CD8-positive, alpha-beta memory T cell (primary cell): ENCODE measurements around the gene LRP3. TPM values are rescaled to one million over a fixed set of nuclear protein-coding genes. Genes with fewer than 3 reads are reported as not detected.
"Not testable (repeated sequence)": the region's sequence is repeated elsewhere in the genome, so short reads cannot be mapped to it uniquely, and the experiment has no call there.

Experiments used
- CTCF ChIA-PET: fragments of 350-600 bp; sonication (Branson Sonifier 250); formaldehyde crosslinking; loops from one replicate; lab custom pipeline; 2021; ENCODE audit warnings: antibody characterized with exemption; lab: Charles Lee
- POLR2A ChIA-PET: fragments of 350-600 bp; sonication (Branson Sonifier 250); formaldehyde crosslinking; loops from one replicate; lab custom pipeline; 2021; ENCODE audit warnings: antibody characterized with exemption; lab: Charles Lee
- DNase-seq, 5 donors: peaks; one replicate each; pipeline versions ENCODE4 v3.0.0 to v3.0.0-alpha.2; 2020 to 2022; ENCODE audit warnings: mixed read lengths in 1 of 5
- H3K27ac ChIP-seq: one replicate; pipeline ENCODE4 v1.7.0; 2013; ENCODE audit warnings: low read depth, mild to moderate bottlenecking, low read length, moderate library complexity
- H3K27me3 ChIP-seq: 2 replicates; pipeline ENCODE4 v1.7.0; 2013; ENCODE audit warnings: low read length, mild to moderate bottlenecking; ENCODE audit not compliant: insufficient read depth, poor library complexity, severe bottlenecking
- H3K36me3 ChIP-seq: 2 replicates; pipeline ENCODE4 v1.7.0; 2013; ENCODE audit warnings: mild to moderate bottlenecking, low read length, moderate library complexity; ENCODE audit not compliant: insufficient read depth
- H3K4me1 ChIP-seq: 2 replicates; pipeline ENCODE4 v1.7.0; 2013; ENCODE audit warnings: mild to moderate bottlenecking, low read length, moderate library complexity; ENCODE audit not compliant: insufficient read depth
- H3K4me3 ChIP-seq: 2 replicates; pipeline ENCODE4 v1.7.0; 2013; ENCODE audit warnings: mild to moderate bottlenecking, low read length
- H3K9me3 ChIP-seq: 2 replicates; pipeline ENCODE4 v1.7.0; 2013; ENCODE audit warnings: mild to moderate bottlenecking, low read length
- H3K27ac Mint-ChIP-seq, 8 donors: one replicate each; pipeline ENCODE4 v1.8.0; 2020 to 2021; ENCODE audit warnings: mixed read lengths in 8 of 8, mild to moderate bottlenecking in 6 of 8, inconsistent platforms in 3 of 8, moderate library complexity in 3 of 8
- H3K27me3 Mint-ChIP-seq, 2 donors: one replicate each; pipeline ENCODE4 v1.8.0; 2020 to 2021; ENCODE audit warnings: mixed read lengths in 2 of 2, mild to moderate bottlenecking in 1 of 2, moderate library complexity in 1 of 2
- H3K36me3 Mint-ChIP-seq, 3 donors: one replicate each; pipeline ENCODE4 v1.8.0; 2020 to 2021; ENCODE audit warnings: mixed read lengths in 3 of 3, inconsistent platforms in 1 of 3, mild to moderate bottlenecking in 1 of 3
- H3K4me1 Mint-ChIP-seq, 3 donors: one replicate each; pipeline ENCODE4 v1.8.0; 2020 to 2021; ENCODE audit warnings: mixed read lengths in 3 of 3, inconsistent platforms in 1 of 3, mild to moderate bottlenecking in 1 of 3
- H3K4me3 Mint-ChIP-seq, 7 donors: one replicate each; pipeline ENCODE4 v1.8.0; 2020 to 2021; ENCODE audit warnings: mixed read lengths in 7 of 7, mild to moderate bottlenecking in 6 of 7, moderate library complexity in 4 of 7, inconsistent platforms in 2 of 7
- H3K9me3 Mint-ChIP-seq, 5 donors: one replicate each; pipeline ENCODE4 v1.8.0; 2020 to 2022; ENCODE audit warnings: mixed read lengths in 5 of 5, mild to moderate bottlenecking in 3 of 5, moderate library complexity in 2 of 5, inconsistent platforms in 1 of 5
- polyA plus RNA-seq: library from polyadenylated mRNA; unstranded; fragments of 300-500 nt; fragmentation: Illumina TruSeq; gene quantifications from one replicate; pipeline ENCODE4 v1.2.3, GENCODE V29; 2021
- total RNA-seq, 2 experiments: library from RNA; stranded (reverse); gene quantifications; one replicate each; pipeline ENCODE4 v1.2.3, GENCODE V29; 2021

Gene LRP3
- total and polyA plus RNA-seq, 3 experiments from 2014 or later = 0.24 TPM; not detected in 2

- not testable (repeated sequence) for H3K36me3 Mint-ChIP-seq, DNase-seq, H3K4me3 ChIP-seq, H3K27me3 Mint-ChIP-seq, H3K9me3 Mint-ChIP-seq, H3K27ac Mint-ChIP-seq, H3K4me3 Mint-ChIP-seq, H3K36me3 ChIP-seq, H3K4me1 ChIP-seq, H3K9me3 ChIP-seq, H3K27ac ChIP-seq, H3K27me3 ChIP-seq
- POLR2A ChIA-PET = interaction anchor here (0.6 to 1.6 kb wide), 2 partner anchors 11 to 62 kb away, joined by 3 to 5 read pairs; no protein-coding TSS in a partner anchor
- CTCF ChIA-PET = interaction anchor here (0.9 to 2.5 kb wide), 4 partner anchors 11 to 40 kb away, joined by 3 to 16 read pairs (median 5); no protein-coding TSS in a partner anchor
- peaks cover 12 to 24% (median 23%) of the 10 kb centered on the region in 3 donors for H3K4me1 Mint-ChIP-seq
Observed at GRCh38 chr19:33166037-33166436, 28.1 kb upstream of the LRP3 start.

DNA sequence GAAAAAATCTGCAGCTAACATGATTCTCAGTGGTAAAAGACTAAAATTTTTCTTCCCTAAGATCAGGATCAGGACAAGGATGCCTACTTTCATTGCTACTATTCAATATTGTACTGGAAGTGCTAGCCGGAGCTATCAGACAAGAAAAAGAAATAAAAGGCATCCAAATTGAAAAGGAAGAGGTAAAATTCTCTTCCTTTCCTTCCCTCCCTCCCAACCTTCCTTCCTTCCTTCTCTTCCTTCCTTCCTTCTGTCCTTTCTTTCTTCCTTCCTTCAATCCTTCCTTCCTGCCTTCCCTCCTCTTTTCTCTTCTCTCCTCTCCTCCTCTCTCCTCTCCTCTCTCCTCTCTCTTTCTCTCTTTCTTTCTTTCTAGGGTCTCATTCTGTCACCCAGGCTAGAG, 26.7 kb upstream of the LRP3 start:
- H3K27me3 ChIP-seq = no peaks in the 10 kb centered on the region
- Mint-ChIP-seq H3K36me3 (peaks cover 0 to 8% (median 8%) of the 10 kb centered on the region in 3 donors), H3K4me1 (peaks cover 13 to 24% (median 23%) of the 10 kb centered on the region in 3 donors), H3K27me3 (no peaks in the 10 kb centered on the region), H3K27ac (no peak overlapping the region), H3K9me3 (peaks cover 0 to 3% (median 0%) of the 10 kb centered on the region in 5 donors), H3K4me3 (peak overlapping the region in 1 of 7 donors; percentile 56)
- H3K27ac ChIP-seq = no peak overlapping the region
- H3K9me3 ChIP-seq = no peaks in the 10 kb centered on the region
- CTCF ChIA-PET = interaction anchor here (1.8 to 2.5 kb wide), 2 partner anchors 10 to 17 kb away, joined by 7 to 16 read pairs; no protein-coding TSS in a partner anchor
- DNase-seq = no peak
- H3K36me3 ChIP-seq = no peaks in the 10 kb centered on the region
- POLR2A ChIA-PET = interaction anchor here (1.6 kb wide), 1 partner anchor 9 kb away, joined by 5 read pairs; no protein-coding TSS in a partner anchor
- H3K4me3 ChIP-seq = no peak overlapping the region
- no peaks in the 10 kb centered on the region for H3K4me1 ChIP-seq

GRCh38 chr19:33168528-33168927, 25.6 kb upstream of the LRP3 start:
- Histone ChIP-seq H3K36me3 (no peaks in the 10 kb centered on the region), H3K4me3 (no peak overlapping the region), H3K9me3 (no peaks in the 10 kb centered on the region), H3K27me3 (no peaks in the 10 kb centered on the region), H3K27ac (no peak overlapping the region), H3K4me1 (no peaks in the 10 kb centered on the region)
- no peaks in the 10 kb centered on the region for H3K27me3 Mint-ChIP-seq
- peaks cover 0 to 10% (median 8%) of the 10 kb centered on the region in 3 donors for H3K36me3 Mint-ChIP-seq
- POLR2A ChIA-PET = no interaction called here
- peaks cover 0 to 3% (median 0%) of the 10 kb centered on the region in 5 donors for H3K9me3 Mint-ChIP-seq
- no peak for DNase-seq
- H3K4me1 Mint-ChIP-seq = peaks cover 15 to 31% (median 28%) of the 10 kb centered on the region in 3 donors
- CTCF ChIA-PET = no interaction called here
- H3K27ac Mint-ChIP-seq = peak overlapping the region in 1 of 8 donors; percentile 73
- H3K4me3 Mint-ChIP-seq = peak overlapping the region in 1 of 7 donors; percentile 36

DNA sequence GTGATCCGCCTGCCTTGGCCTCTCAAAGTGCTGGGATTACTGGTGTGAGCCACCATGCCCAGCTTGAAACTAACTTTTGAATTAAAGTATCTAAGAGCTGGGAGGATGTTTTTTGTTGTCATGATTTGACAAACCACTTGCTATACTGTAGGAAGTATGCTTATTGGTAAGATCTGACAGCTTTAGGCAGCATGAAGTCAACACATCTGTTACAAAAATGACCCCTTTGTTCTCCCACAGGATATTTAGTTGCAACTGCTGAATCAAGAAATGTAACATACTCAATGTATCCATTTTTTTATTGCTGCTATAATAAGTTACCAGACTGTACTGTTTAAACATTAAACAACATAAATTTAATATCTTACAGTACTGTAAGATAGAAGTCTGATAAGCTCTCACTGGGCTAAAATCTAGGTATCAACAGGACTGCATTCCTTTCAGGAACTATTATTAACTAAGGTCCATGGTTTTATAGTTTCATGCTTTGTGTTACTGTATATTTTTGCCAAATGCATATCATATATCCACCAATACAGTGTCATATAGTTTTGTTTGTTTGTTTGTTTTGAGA, 22.8 kb upstream of the LRP3 start:
- POLR2A ChIA-PET = no interaction called here
- no peak overlapping the region for H3K27ac Mint-ChIP-seq

DNA sequence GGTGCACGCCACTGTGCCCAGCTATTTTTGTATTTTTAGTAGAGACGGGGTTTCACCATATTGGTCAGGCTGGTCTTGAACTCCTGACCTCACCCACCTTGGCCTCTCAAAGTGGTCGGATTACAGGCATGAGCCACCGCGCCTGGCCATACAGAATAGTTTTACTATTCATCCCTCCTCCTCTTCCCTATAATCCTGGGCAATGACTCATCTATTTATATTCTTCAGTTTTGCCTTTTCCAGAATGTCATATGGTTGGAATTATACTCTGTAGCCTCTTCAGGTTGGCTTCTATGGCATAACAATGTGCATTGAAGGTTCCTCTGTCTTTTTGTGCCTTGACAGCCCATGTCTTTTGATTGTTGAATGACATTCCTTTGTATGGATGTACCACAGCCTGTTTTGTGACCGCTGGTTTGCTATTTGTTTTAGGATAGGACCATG, 22.2 kb upstream of the LRP3 start:
- Mint-ChIP-seq H3K27me3 (peaks cover 3 to 5% of the 10 kb centered on the region in 2 donors), H3K9me3 (peaks cover 0 to 6% (median 2%) of the 10 kb centered on the region in 5 donors), H3K4me3 (no peak overlapping the region), H3K4me1 (peaks cover 32 to 58% (median 45%) of the 10 kb centered on the region in 3 donors), H3K36me3 (peaks cover 8% of the 10 kb centered on the region in 3 donors), H3K27ac (peak overlapping the region in 1 of 8 donors; percentile 94)
- H3K4me3 ChIP-seq = no peak overlapping the region
- CTCF ChIA-PET = interaction anchor here (1.8 to 4.0 kb wide), 2 partner anchors 12 kb away, joined by 7 to 13 read pairs; no protein-coding TSS in a partner anchor
- DNase-seq = no peak
- peaks cover 12% of the 10 kb centered on the region for H3K4me1 ChIP-seq
- no peak overlapping the region for H3K27ac ChIP-seq
- no peaks in the 10 kb centered on the region for H3K27me3 ChIP-seq
- POLR2A ChIA-PET = no interaction called here
- no peaks in the 10 kb centered on the region for H3K36me3 ChIP-seq
- H3K9me3 ChIP-seq = no peaks in the 10 kb centered on the region

More for the DNA sequence above, 22.8 kb upstream of the LRP3 start:
- CTCF ChIA-PET = interaction anchor here (1.8 kb wide), 1 partner anchor 12 kb away, joined by 7 read pairs; no protein-coding TSS in a partner anchor
- Histone ChIP-seq H3K9me3 (no peaks in the 10 kb centered on the region), H3K36me3 (no peaks in the 10 kb centered on the region), H3K27ac (no peak overlapping the region), H3K4me1 (peaks cover 12% of the 10 kb centered on the region), H3K4me3 (no peak overlapping the region), H3K27me3 (no peaks in the 10 kb centered on the region)
- no peak for DNase-seq
- peaks cover 29 to 55% (median 41%) of the 10 kb centered on the region in 3 donors for H3K4me1 Mint-ChIP-seq
- H3K9me3 Mint-ChIP-seq = peaks cover 0 to 3% (median 0%) of the 10 kb centered on the region in 5 donors
- peaks cover 0 to 2% of the 10 kb centered on the region in 2 donors for H3K27me3 Mint-ChIP-seq
- H3K36me3 Mint-ChIP-seq = peaks cover 3 to 8% (median 8%) of the 10 kb centered on the region in 3 donors
- no peak overlapping the region for H3K4me3 Mint-ChIP-seq

- H3K4me1 ChIP-seq = peaks cover 19% of the 10 kb centered on the region
- Mint-ChIP-seq H3K4me1 (peaks cover 36 to 63% (median 44%) of the 10 kb centered on the region in 3 donors), H3K27ac (peak overlapping the region in 1 of 8 donors; percentile 52), H3K9me3 (peaks cover 0 to 4% (median 4%) of the 10 kb centered on the region in 5 donors), H3K27me3 (peaks cover 4 to 9% of the 10 kb centered on the region in 2 donors), H3K4me3 (peak overlapping the region in 3 of 7 donors; percentile 28 to 93 (median 29)), H3K36me3 (peaks cover 0 to 10% (median 4%) of the 10 kb centered on the region in 3 donors)
- ChIA-PET CTCF (interaction anchor here (4.0 to 4.5 kb wide), 2 partner anchors 10 to 13 kb away, joined by 13 to 80 read pairs; no protein-coding TSS in a partner anchor), POLR2A (no interaction called here)
- H3K9me3 ChIP-seq = no peaks in the 10 kb centered on the region
- H3K27me3 ChIP-seq = no peaks in the 10 kb centered on the region
- H3K27ac ChIP-seq = no peak overlapping the region
- H3K4me3 ChIP-seq = no peak overlapping the region
- no peaks in the 10 kb centered on the region for H3K36me3 ChIP-seq
- DNase-seq = no peak
Observed at GRCh38 chr19:33174186-33174585, 19.9 kb upstream of the LRP3 start.

DNA sequence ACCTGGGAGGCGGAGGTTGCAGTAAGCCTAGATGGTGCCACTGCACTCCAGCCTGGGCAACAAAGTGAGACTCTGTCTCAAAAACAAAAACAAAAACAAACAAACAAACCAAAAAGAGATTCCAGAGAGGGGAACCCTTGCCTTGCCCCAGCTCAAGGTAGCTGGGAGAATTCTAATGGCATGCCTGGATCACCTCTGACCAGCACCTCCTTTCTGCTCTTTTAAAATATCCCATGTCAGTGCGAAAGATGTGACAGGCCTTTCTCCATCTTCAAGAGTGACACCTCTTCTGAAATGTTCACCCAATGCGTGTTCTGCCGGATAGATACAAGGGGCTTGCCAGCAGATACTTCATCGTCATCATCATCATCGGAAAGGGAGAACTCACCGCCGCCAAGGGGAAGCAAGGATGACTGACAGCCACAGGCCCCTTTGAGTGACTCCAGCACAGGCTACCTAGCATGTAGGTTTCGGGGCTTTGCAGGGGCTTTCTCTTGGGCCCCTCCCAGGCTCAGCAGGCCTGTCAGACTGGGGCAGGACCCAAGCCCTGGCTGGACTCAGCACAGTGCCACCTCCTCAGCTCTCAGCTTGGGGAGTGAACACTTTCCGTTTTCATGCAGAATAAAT, 18.9 kb upstream of the LRP3 start:
- Histone ChIP-seq H3K9me3 (no peaks in the 10 kb centered on the region), H3K36me3 (no peaks in the 10 kb centered on the region), H3K27ac (peak overlapping the region; percentile 97), H3K4me3 (no peak overlapping the region), H3K4me1 (peaks cover 19% of the 10 kb centered on the region), H3K27me3 (no peaks in the 10 kb centered on the region)
- Mint-ChIP-seq H3K9me3 (peaks cover 0 to 4% (median 4%) of the 10 kb centered on the region in 5 donors), H3K4me1 (peaks cover 39 to 68% (median 45%) of the 10 kb centered on the region in 3 donors), H3K4me3 (peak overlapping the region; percentile 93 to 98 (median 97)), H3K36me3 (peaks cover 0 to 10% (median 4%) of the 10 kb centered on the region in 3 donors), H3K27ac (peak overlapping the region in 7 of 8 donors; percentile 45 to 100 (median 98)), H3K27me3 (peaks cover 4 to 9% of the 10 kb centered on the region in 2 donors)
- ChIA-PET POLR2A (interaction anchor here (1.1 to 3.0 kb wide), 2 partner anchors 14 to 18 kb away, joined by 3 to 62 read pairs; no protein-coding TSS in a partner anchor), CTCF (interaction anchor here (2.6 to 4.5 kb wide), 4 partner anchors 9 to 49 kb away, joined by 13 to 80 read pairs (median 24); no protein-coding TSS in a partner anchor)
- DNase-seq = no peak
